Central memory CD8-positive, alpha-beta T cell (primary cell): ENCODE data around the gene BCAM.
"Not testable (repeated sequence)": the region's sequence is repeated elsewhere in the genome, so short reads cannot be mapped to it uniquely, and the experiment has no call there.

Source experiments
- ATAC-seq: fragments of 150-1000 bp; cut with Tn5 transposase; replicated peaks from 2 replicates; pipeline ENCODE4 v1.10.0; 2022; ENCODE audit warnings: mild to moderate bottlenecking, moderate FRiP score, moderate number of reproducible peaks; ENCODE audit not compliant: poor library complexity, severe bottlenecking; ENCODE audit errors: extremely low read depth
- DNase-seq, 2 donors: peaks; one replicate each; pipeline ENCODE4 v3.0.0; 2021; ENCODE audit warnings: low spot score in 2 of 2
- H3K27ac Mint-ChIP-seq: one replicate; pipeline ENCODE4 v1.8.0; 2022; ENCODE audit warnings: low read depth, mild to moderate bottlenecking, moderate library complexity, mixed read lengths
- H3K27me3 Mint-ChIP-seq: one replicate; pipeline ENCODE4 v1.8.0; 2022; ENCODE audit warnings: mixed read lengths
- H3K36me3 Mint-ChIP-seq: one replicate; pipeline ENCODE4 v1.8.0; 2022; ENCODE audit warnings: mild to moderate bottlenecking, moderate library complexity, mixed read lengths; ENCODE audit not compliant: insufficient read depth
- H3K4me1 Mint-ChIP-seq: one replicate; pipeline ENCODE4 v1.8.0; 2022; ENCODE audit warnings: mixed read lengths
- H3K4me3 Mint-ChIP-seq: one replicate; pipeline ENCODE4 v1.8.0; 2022; ENCODE audit warnings: mild to moderate bottlenecking, moderate library complexity, mixed read lengths
- H3K9me3 Mint-ChIP-seq: one replicate; pipeline ENCODE4 v1.8.0; 2022; ENCODE audit warnings: mixed read lengths

The BCAM gene

DNA sequence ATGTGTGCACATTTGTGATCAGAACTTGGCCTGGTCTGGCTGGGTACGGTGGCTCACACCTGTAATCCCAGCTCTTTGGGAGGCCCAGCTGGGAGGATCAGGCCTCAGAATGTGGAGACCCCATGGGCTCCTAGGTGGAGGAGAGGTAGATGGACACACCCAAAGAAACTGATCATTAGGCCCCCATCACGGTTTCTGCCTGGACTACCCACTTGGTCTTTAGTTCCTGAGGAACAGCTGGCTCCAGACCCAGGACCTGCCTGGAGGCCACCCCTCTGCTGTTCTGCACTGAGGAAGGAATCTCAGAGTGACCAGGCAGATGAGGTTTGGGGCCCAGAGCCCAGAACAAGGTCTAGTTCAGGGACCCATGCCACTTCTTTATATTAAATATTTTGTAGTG, 29.8 kb upstream of the BCAM start:
- ATAC-seq: no peak
- Mint-ChIP-seq H3K36me3 (peaks cover 2% of the 10 kb centered on the region), H3K27me3 (peaks cover 3% of the 10 kb centered on the region)

DNA sequence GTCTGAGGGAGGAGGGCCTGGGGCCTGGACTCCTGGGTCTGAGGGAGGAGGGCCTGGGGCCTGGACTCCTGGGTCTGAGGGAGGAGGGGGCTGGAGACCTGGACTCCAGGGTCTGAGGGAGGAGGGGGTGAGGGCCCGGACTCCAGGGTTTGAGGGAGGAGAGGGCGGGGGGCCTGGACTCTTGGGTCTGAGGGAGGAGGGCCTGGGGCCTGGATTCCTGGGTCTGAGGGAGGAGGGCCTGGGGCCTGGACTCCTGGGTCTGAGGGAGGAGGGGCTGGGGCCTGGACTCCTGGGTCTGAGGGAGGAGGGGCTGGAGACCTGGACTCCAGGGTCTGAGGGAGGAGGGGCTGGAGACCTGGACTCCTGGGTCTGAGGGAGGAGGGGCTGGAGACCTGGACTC, 27.2 kb upstream of the BCAM start:
- not testable (repeated sequence) for H3K27me3 Mint-ChIP-seq, DNase-seq, H3K4me1 Mint-ChIP-seq, H3K36me3 Mint-ChIP-seq, ATAC-seq, H3K27ac Mint-ChIP-seq, H3K4me3 Mint-ChIP-seq, H3K9me3 Mint-ChIP-seq

More for the DNA sequence above, 29.8 kb upstream of the BCAM start:
- Mint-ChIP-seq H3K27ac (no peak overlapping the region), H3K9me3 (no peaks in the 10 kb centered on the region), H3K4me1 (peaks cover 2% of the 10 kb centered on the region), H3K4me3 (no peak overlapping the region)
- DNase-seq: no peak

- peaks cover 7% of the 10 kb centered on the region for H3K4me1 Mint-ChIP-seq
- H3K4me3 Mint-ChIP-seq: no peak overlapping the region
- H3K27ac Mint-ChIP-seq: no peak overlapping the region
- no peak for ATAC-seq
- no peak for DNase-seq
- no peaks in the 10 kb centered on the region for H3K36me3 Mint-ChIP-seq
- no peaks in the 10 kb centered on the region for H3K9me3 Mint-ChIP-seq
- peaks cover 8% of the 10 kb centered on the region for H3K27me3 Mint-ChIP-seq
Observed at GRCh38 chr19:44782729-44783128, 26.2 kb upstream of the BCAM start.

- no peak for DNase-seq
- ATAC-seq: no peak
- Mint-ChIP-seq H3K27ac (no peak overlapping the region), H3K27me3 (peaks cover 8% of the 10 kb centered on the region), H3K4me3 (no peak overlapping the region), H3K36me3 (no peaks in the 10 kb centered on the region), H3K4me1 (peaks cover 7% of the 10 kb centered on the region), H3K9me3 (no peaks in the 10 kb centered on the region)
Observed at GRCh38 chr19:44783545-44783944, 25.4 kb upstream of the BCAM start.

DNA sequence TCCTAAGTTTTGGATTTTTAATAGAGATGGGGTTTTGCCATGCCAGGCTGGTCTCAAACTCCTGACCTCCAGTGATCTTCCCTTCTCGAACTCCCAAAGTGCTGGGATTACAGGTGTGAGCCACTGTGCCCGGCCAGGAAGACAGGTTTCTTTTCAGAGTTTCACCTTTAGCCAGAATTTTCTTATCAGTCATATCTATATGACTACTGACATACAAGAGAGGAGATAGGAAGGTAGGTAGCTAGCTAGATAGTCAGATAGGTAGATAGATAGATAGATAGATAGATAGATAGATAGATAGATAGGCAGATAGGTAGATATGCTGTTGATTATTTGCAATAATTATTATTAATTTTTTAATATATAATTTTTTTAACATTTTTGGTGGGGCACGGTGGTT, 23.6 kb upstream of the BCAM start:
- no peak overlapping the region for H3K4me3 Mint-ChIP-seq
- no peaks in the 10 kb centered on the region for H3K36me3 Mint-ChIP-seq
- H3K27me3 Mint-ChIP-seq: peaks cover 8% of the 10 kb centered on the region
- DNase-seq (no peak), ATAC-seq (no peak)
- no peak overlapping the region for H3K27ac Mint-ChIP-seq
- H3K9me3 Mint-ChIP-seq: no peaks in the 10 kb centered on the region
- peaks cover 7% of the 10 kb centered on the region for H3K4me1 Mint-ChIP-seq

GRCh38 chr19:44785993-44786392, 22.9 kb upstream of the BCAM start:
- H3K4me1 Mint-ChIP-seq: peaks cover 7% of the 10 kb centered on the region
- DNase-seq (no peak), ATAC-seq (no peak)
- no peaks in the 10 kb centered on the region for H3K36me3 Mint-ChIP-seq
- no peak overlapping the region for H3K27ac Mint-ChIP-seq
- H3K4me3 Mint-ChIP-seq: no peak overlapping the region
- no peaks in the 10 kb centered on the region for H3K9me3 Mint-ChIP-seq
- peaks cover 8% of the 10 kb centered on the region for H3K27me3 Mint-ChIP-seq

GRCh38 chr19:44788971-44789370, 19.9 kb upstream of the BCAM start:
- H3K9me3 Mint-ChIP-seq: no peaks in the 10 kb centered on the region
- no peak overlapping the region for H3K4me3 Mint-ChIP-seq
- DNase-seq: no peak
- H3K27me3 Mint-ChIP-seq: peaks cover 6% of the 10 kb centered on the region
- H3K27ac Mint-ChIP-seq: no peak overlapping the region
- no peaks in the 10 kb centered on the region for H3K36me3 Mint-ChIP-seq
- ATAC-seq: no peak
- peaks cover 7% of the 10 kb centered on the region for H3K4me1 Mint-ChIP-seq

DNA sequence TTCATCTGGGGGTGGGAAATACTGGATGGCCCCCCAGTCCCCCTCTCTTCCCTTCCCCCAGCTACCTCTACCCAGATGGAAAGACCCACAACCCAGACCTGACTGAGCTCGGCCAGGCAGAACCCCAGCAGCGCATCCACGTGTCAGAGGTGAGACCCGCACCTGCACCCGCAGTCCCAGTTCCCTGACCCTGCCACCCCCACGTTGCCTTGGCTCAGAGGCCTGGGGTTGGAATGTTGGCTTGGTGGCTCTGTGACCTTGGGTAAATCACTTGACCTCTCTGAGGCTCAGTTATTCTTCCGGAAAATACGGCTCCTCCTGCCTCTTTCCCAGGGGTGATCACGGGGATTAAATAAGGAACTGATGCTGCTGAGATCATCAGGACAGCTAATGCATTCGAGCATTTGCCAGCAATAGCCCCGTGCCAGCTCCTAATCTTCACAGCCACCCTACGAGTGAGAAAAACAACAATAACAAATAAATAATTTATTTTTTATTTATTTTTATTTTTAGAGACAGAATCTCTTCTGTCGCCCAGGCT, 18.9 kb upstream of the BCAM start:
- Mint-ChIP-seq H3K27ac (no peak overlapping the region), H3K27me3 (no peaks in the 10 kb centered on the region)
- no peak for ATAC-seq

DNA sequence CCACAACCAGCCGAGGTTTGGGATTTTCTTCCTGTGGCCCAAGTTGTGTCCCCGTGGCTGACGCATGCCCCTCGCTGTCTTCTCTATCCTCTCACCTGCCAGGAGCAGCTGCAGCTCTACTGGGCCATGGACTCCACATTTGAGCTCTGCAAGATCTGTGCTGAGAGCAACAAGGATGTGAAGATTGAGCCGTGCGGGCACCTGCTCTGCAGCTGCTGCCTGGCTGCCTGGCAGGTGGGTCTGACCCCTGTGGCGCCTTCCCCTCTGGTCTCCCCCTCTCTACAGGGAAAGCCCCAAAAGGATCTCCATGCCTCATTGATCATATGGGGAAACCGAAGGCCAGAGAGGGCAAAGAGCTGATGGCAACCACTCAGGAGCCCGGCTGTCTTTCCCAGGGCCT, 16.6 kb upstream of the BCAM start:
- Mint-ChIP-seq H3K4me1 (no peaks in the 10 kb centered on the region), H3K36me3 (no peaks in the 10 kb centered on the region), H3K9me3 (no peaks in the 10 kb centered on the region), H3K27me3 (no peaks in the 10 kb centered on the region), H3K4me3 (no peak overlapping the region), H3K27ac (no peak overlapping the region)
- DNase-seq (no peak), ATAC-seq (no peak)

More for the DNA sequence above, 18.9 kb upstream of the BCAM start:
- no peak for DNase-seq
- Mint-ChIP-seq H3K36me3 (no peaks in the 10 kb centered on the region), H3K4me1 (no peaks in the 10 kb centered on the region), H3K4me3 (no peak overlapping the region), H3K9me3 (no peaks in the 10 kb centered on the region)

DNA sequence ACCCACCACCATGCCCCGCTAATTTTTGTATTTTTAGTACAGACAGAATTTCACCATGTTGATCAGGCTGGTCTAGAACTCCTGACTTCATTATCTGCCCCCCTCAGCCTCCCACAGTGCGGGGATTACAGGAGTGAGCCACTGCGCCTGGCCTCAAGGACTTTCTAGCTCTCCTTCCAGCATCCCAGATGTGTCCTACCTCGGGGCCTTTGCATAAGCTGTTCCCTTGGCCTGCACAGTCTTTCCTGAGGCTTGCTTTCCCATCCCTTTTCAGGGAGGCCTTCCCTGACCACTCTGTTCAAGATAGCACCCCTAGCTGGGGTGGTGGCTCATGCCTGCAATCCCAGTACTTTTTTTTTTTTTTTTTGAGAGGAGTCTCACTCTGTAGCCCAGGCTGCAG, 14.3 kb upstream of the BCAM start:
- Mint-ChIP-seq H3K27me3 (no peaks in the 10 kb centered on the region), H3K9me3 (no peaks in the 10 kb centered on the region), H3K36me3 (no peaks in the 10 kb centered on the region), H3K27ac (no peak overlapping the region), H3K4me1 (no peaks in the 10 kb centered on the region), H3K4me3 (no peak overlapping the region)
- no peak for ATAC-seq
- no peak for DNase-seq

DNA sequence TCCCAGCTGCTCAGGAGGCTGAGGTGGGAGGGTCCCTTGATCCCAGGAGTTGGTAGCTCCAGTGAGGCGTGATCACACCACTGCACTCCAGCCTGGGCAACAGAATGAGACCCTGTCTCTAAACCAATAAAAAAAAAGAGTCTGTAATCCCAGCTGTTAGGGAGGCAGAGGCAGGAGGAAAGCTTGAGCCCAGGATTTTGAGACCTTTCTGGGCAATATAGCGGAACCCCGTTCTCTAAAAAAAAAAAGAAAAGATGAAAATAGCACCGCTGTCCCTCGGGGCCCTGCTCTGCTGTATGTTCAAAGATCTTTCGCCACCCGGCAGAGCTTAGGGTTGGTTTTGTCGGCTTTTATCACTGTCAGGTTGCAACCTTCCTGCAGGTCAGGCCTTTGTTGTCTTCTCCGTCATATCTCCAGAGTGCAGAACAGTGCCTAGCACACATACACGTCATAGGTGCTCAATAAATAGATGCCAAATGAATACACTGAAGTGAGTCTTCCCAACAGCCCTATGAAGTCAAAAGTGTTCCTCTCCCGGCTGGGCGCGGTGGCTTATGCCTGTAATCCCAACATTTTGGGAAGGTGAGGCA, 13.4 kb upstream of the BCAM start:
- Mint-ChIP-seq H3K36me3 (no peaks in the 10 kb centered on the region), H3K27me3 (no peaks in the 10 kb centered on the region), H3K4me3 (no peak overlapping the region), H3K27ac (no peak overlapping the region), H3K4me1 (no peaks in the 10 kb centered on the region), H3K9me3 (no peaks in the 10 kb centered on the region)
- ATAC-seq (no peak), DNase-seq (no peak)

DNA sequence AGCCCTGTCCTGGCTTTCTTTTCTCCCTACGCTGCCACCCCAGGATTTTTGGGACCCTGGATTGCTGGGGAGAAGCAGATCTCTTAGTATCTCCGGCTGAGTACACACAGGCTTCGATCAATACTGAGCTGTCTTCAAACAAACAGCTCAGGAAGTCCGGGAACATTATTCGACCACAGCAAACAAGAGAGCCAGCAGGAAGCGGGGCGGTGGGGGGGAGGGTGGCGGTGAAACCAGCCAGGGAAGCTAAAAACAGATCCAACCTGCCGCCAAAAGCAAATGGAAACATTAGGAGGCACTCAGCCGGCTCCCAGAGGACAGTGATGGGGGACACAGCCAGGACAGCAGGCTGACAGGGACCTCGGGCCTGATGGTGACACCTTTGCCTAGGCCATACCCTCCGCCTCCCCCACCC, 12.2 kb upstream of the BCAM start:
- DNase-seq (no peak), ATAC-seq (no peak)
- Mint-ChIP-seq H3K36me3 (no peaks in the 10 kb centered on the region), H3K27ac (no peak overlapping the region), H3K27me3 (no peaks in the 10 kb centered on the region), H3K4me1 (no peaks in the 10 kb centered on the region), H3K4me3 (no peak overlapping the region), H3K9me3 (no peaks in the 10 kb centered on the region)

- peaks cover 8% of the 10 kb centered on the region for H3K27me3 Mint-ChIP-seq
- no peak for DNase-seq
- no peak overlapping the region for H3K4me3 Mint-ChIP-seq
- no peaks in the 10 kb centered on the region for H3K36me3 Mint-ChIP-seq
- H3K27ac Mint-ChIP-seq: no peak overlapping the region
- H3K4me1 Mint-ChIP-seq: no peaks in the 10 kb centered on the region
- H3K9me3 Mint-ChIP-seq: no peaks in the 10 kb centered on the region
- no peak for ATAC-seq
Observed at GRCh38 chr19:44799627-44800346, 9.1 kb upstream of the BCAM start.
